ENCODE measurements around the gene MBNL2. TPM values are rescaled to one million over a fixed set of nuclear protein-coding genes. Genes with fewer than 3 reads are reported as not detected.

Gene MBNL2
- polyA plus RNA-seq, 1 experiment = 44.0 TPM

DNA sequence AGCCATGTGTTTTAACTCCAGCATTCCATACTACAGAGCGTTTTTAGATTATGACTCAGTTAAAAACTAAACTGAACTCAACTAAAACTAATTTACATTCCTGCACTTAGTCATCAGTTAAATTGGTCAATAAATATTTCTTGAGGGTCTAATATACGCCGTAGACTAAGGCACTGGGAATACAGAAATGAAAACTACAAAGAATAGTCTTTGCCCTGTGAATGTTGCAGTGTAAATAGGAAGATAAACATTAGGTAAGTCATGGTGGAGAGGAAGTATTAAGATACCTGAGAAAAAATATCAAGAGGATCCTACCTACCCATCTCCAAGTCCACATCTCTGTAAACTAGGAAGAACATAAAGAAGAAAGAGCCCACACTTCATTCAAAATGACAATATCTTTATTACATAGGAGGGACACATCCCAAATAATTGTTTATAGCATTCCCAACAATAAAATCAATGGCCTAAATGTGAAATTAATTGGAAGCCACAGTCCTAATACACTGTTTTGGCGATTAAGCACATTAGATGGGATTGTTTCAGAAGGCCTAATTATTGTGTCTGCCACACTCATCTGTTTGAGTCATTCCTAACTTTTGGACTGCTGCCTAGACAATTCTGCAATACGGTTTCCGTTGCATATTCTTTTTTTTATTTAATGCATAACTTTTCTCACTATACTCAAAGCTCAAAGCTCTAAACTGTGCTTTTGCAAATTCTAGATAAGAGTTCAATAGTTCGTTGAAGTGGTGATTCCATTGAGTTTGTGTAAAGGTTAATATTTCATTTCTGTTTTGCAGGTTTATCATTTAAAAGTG is 52.9 kb downstream of the MBNL2 start:
- TF ChIP-seq, protein P1, sequence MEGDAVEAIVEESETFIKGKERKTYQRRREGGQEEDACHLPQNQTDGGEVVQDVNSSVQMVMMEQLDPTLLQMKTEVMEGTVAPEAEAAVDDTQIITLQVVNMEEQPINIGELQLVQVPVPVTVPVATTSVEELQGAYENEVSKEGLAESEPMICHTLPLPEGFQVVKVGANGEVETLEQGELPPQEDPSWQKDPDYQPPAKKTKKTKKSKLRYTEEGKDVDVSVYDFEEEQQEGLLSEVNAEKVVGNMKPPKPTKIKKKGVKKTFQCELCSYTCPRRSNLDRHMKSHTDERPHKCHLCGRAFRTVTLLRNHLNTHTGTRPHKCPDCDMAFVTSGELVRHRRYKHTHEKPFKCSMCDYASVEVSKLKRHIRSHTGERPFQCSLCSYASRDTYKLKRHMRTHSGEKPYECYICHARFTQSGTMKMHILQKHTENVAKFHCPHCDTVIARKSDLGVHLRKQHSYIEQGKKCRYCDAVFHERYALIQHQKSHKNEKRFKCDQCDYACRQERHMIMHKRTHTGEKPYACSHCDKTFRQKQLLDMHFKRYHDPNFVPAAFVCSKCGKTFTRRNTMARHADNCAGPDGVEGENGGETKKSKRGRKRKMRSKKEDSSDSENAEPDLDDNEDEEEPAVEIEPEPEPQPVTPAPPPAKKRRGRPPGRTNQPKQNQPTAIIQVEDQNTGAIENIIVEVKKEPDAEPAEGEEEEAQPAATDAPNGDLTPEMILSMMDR (IDR thresholded peaks at IDR 0.05; ENCODE audit: low read depth, low read length) = no peak
- H3K9me3 ChIP-seq (ENCODE audit: control insufficient read depth, insufficient read depth, low read length) = no peaks in the 10 kb centered on the region
- H3K27ac ChIP-seq (ENCODE audit: low read depth, low read length) = no peak overlapping the region
- CTCF ChIA-PET = interaction anchor here (1.4 kb wide), 1 partner anchor 165 kb away, joined by 7 read pairs; no protein-coding TSS in a partner anchor
- H3K4me3 ChIP-seq (ENCODE audit: low read depth, low read length) = no peak overlapping the region
- no peaks in the 10 kb centered on the region for H3K27me3 ChIP-seq (ENCODE audit: control insufficient read depth, insufficient read depth, low read length)
- no peak for DNase-seq (ENCODE audit: low read depth, low spot score)
- POLR2A ChIA-PET = interaction anchor here (0.6 to 1.0 kb wide), 3 partner anchors 26 to 84 kb away, joined by 3 to 4 read pairs (median 3); no protein-coding TSS in a partner anchor

DNA sequence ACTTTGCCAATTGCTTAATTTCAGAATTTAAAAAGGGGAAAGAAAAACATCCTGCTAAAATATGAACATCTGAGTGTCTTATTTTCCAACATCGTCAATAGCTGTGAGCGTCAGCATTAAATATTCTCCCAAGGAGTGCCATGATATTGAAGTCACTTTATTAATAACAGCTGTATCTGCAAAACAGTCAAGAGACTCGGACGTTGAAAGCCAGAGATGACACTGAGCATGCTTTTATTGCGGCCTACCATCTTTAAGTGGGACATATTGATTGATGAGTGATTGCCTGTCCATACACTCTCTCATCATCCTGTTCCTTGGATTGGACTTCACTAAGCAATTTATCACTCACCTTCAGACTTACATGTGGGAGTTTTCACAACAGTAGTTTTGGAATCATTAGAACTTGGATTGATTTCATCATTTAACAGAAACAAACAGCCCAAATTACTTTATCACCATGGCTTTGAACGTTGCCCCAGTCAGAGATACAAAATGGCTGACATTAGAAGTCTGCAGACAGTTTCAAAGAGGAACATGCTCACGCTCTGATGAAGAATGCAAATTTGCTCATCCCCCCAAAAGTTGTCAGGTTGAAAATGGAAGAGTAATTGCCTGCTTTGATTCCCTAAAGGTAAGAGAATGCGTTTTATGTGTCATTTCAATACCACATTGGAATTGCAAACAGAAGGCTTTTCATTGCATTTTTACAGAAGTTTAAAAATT is 53.8 kb downstream of the MBNL2 start:
- Histone ChIP-seq H3K9me3 (ENCODE audit: control insufficient read depth, insufficient read depth, low read length) (no peaks in the 10 kb centered on the region), H3K4me3 (ENCODE audit: low read depth, low read length) (no peak overlapping the region), H3K27me3 (ENCODE audit: control insufficient read depth, insufficient read depth, low read length) (no peaks in the 10 kb centered on the region), H3K27ac (ENCODE audit: low read depth, low read length) (no peak overlapping the region)
- no peak for DNase-seq (ENCODE audit: low read depth, low spot score)
- ChIA-PET CTCF (interaction anchor here (1.4 to 1.9 kb wide), 1 partner anchor 166 kb away, joined by 6 to 7 read pairs; no protein-coding TSS in a partner anchor), POLR2A (interaction anchor here (0.6 to 1.0 kb wide), 2 partner anchors 52 to 83 kb away, joined by 3 to 4 read pairs; no protein-coding TSS in a partner anchor)
- TF ChIP-seq, protein P1 (IDR thresholded peaks at IDR 0.05; ENCODE audit: low read depth, low read length) = no peak

DNA sequence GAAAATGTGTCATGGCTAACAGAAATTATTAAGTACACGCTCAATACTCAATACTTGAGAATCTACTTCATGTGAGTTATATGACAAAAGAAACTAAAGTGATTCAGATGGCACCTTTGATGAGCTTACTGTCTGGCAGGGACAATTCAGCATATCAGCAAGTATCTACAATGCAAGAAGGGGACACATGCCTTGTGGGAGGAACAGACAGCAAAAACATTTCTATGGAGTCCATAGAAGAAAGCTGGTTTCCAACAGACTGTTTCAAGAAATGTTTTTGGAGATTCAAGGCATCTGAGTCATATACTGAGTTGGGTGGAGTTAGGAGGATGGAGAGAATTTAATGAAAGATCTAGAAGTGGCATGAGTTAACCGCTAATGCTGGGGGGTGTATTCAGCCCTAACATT is 54.7 kb downstream of the MBNL2 start:
- Histone ChIP-seq H3K27me3 (ENCODE audit: control insufficient read depth, insufficient read depth, low read length) (no peaks in the 10 kb centered on the region), H3K4me3 (ENCODE audit: low read depth, low read length) (no peak overlapping the region), H3K27ac (ENCODE audit: low read depth, low read length) (no peak overlapping the region), H3K9me3 (ENCODE audit: control insufficient read depth, insufficient read depth, low read length) (no peaks in the 10 kb centered on the region)
- no peak for DNase-seq (ENCODE audit: low read depth, low spot score)
- CTCF ChIA-PET = interaction anchor here (1.9 kb wide), 1 partner anchor 167 kb away, joined by 6 read pairs; no protein-coding TSS in a partner anchor
- TF ChIP-seq, protein P1 (IDR thresholded peaks at IDR 0.05; ENCODE audit: low read depth, low read length) = no peak
- POLR2A ChIA-PET = no interaction called here

DNA sequence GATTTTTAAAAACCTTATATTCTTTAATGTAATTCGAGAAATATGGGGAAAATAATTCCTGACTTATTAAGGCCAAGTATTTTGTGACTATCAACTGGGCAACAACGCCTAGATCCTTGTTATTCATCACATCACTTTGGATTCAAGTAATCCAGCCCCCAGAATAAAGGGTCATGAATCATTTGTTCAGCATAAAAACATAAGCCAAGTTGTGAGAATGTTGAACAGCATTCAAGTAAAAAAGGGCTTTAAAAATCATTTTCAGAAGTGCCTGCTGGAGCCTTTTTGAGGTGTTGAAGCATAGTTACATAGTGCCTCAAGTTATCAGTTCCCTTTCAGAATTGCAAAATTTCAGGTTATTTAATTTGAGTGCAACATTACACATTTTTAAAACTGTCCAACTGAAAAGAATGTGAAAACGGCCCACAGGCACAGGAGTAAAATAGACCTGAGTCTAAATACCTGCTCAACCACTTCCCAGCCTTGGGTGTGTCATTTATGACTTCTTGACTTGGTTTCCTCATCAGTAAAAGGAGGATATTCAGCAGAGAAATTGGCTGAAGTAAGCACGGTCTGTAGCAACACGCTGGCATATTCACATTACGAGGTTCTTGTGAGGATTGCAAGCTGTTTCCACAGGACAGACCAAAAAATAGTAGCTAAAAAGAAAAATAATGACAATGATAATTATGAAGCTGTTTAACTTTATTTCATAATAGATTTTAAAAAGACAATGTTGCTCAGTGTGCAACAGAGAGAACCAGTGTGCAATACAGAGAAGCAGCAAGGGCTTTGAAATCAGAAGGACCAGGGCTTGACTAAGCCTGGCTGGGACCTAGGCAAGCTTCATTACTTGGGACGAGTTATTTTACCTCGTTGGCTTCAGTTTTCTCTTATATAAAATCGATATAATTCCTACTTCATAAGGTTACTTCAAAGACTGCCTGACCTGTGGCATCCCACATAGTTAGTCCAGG is 56.6 kb downstream of the MBNL2 start:
- POLR2A ChIA-PET = interaction anchor here (0.6 kb wide), 1 partner anchor 61 kb away, joined by 3 read pairs; no protein-coding TSS in a partner anchor

More for the DNA sequence above, 56.6 kb downstream of the MBNL2 start:
- CTCF ChIA-PET = interaction anchor here (0.6 kb wide), 1 partner anchor 13 kb away, joined by 3 read pairs; no protein-coding TSS in a partner anchor
- TF ChIP-seq, protein P1 (IDR thresholded peaks at IDR 0.05; ENCODE audit: low read depth, low read length) = no peak
- DNase-seq (ENCODE audit: low read depth, low spot score) = no peak
- Histone ChIP-seq H3K27ac (ENCODE audit: low read depth, low read length) (no peak overlapping the region), H3K27me3 (ENCODE audit: control insufficient read depth, insufficient read depth, low read length) (no peaks in the 10 kb centered on the region), H3K4me3 (ENCODE audit: low read depth, low read length) (no peak overlapping the region), H3K9me3 (ENCODE audit: control insufficient read depth, insufficient read depth, low read length) (no peaks in the 10 kb centered on the region)
